ENCODE results near the gene CCDC47.
"Not testable (repeated sequence)": the region's sequence is repeated elsewhere in the genome, so short reads cannot be mapped to it uniquely, and the experiment has no call there.

The CCDC47 gene

GRCh38 chr17:63805591-63805990, 32.2 kb upstream of the CCDC47 start:
- POLR2A ChIA-PET, result interaction anchor here (1.2 to 1.4 kb wide), 2 partner anchors 9 to 21 kb away, joined by 3 to 5 read pairs; partner anchors contain the start of gene PSMC5
- TF ChIP-seq BHLHE40 (IDR thresholded peaks at IDR 0.05; ENCODE audit: borderline replicate concordance) (no peak), ELF4 (IDR thresholded peaks at IDR 0.05) (no peak), ZNF384 (IDR thresholded peaks at IDR 0.05) (no peak)
- CTCF ChIA-PET, result no interaction called here
- DNase-seq (ENCODE audit: extremely low spot score), result no peak

GRCh38 chr17:63804328-63804727, 30.9 kb upstream of the CCDC47 start:
- TF ChIP-seq L3MBTL2 (conservative IDR thresholded peaks at IDR 0.05) (no peak), ZNF384 (IDR thresholded peaks at IDR 0.05) (no peak), FOXM1 (IDR thresholded peaks at IDR 0.05; ENCODE audit: borderline replicate concordance) (no peak), SUZ12 (IDR thresholded peaks at IDR 0.05) (no peak), BHLHE40 (IDR thresholded peaks at IDR 0.05; ENCODE audit: borderline replicate concordance) (no peak), FOXA1 (IDR thresholded peaks at IDR 0.05) (no peak), LEF1 (IDR thresholded peaks at IDR 0.05; ENCODE audit: borderline replicate concordance) (no peak), HDGF (IDR thresholded peaks at IDR 0.05; ENCODE audit: borderline replicate concordance) (no peak), ELF4 (IDR thresholded peaks at IDR 0.05) (no peak)
- DNase-seq (ENCODE audit: extremely low spot score), result no peak
- CTCF ChIA-PET, result no interaction called here
- POLR2A ChIA-PET, result interaction anchor here (0.5 to 1.4 kb wide), 4 partner anchors 10 to 31 kb away, joined by 3 to 5 read pairs (median 4); partner anchors contain the start of genes CCDC47, DDX42 and PSMC5

GRCh38 chr17:63800783-63801182, 27.4 kb upstream of the CCDC47 start:
- no peak for DNase-seq (ENCODE audit: extremely low spot score)
- TF ChIP-seq L3MBTL2 (conservative IDR thresholded peaks at IDR 0.05) (no peak), ARNT (IDR thresholded peaks at IDR 0.05) (no peak), PKNOX1 (IDR thresholded peaks at IDR 0.05) (no peak), FOXA1 (IDR thresholded peaks at IDR 0.05) (no peak), SP1 (IDR thresholded peaks at IDR 0.05) (no peak), SUZ12 (IDR thresholded peaks at IDR 0.05) (no peak), NFRKB (IDR thresholded peaks at IDR 0.05) (no peak), FOXK2 (IDR thresholded peaks at IDR 0.05) (no peak), HDGF (IDR thresholded peaks at IDR 0.05; ENCODE audit: borderline replicate concordance) (no peak)
- ChIA-PET POLR2A (no interaction called here), CTCF (no interaction called here)

GRCh38 chr17:63798572-63799106, 25.2 kb upstream of the CCDC47 start:
- ChIA-PET POLR2A (no interaction called here), CTCF (no interaction called here)
- no peak for DNase-seq (ENCODE audit: extremely low spot score)
- no peak for TF ChIP-seq HDGF (IDR thresholded peaks at IDR 0.05; ENCODE audit: borderline replicate concordance)

GRCh38 chr17:63796375-63796774, 23.0 kb upstream of the CCDC47 start:
- ChIA-PET CTCF (interaction anchor here (0.6 kb wide), 1 partner anchor 155 kb away, joined by 3 read pairs; no protein-coding TSS in a partner anchor), POLR2A (interaction anchor here (1.0 kb wide), 1 partner anchor 22 kb away, joined by 6 read pairs; the partner anchor contains the start of genes CCDC47 and DDX42)
- not testable (repeated sequence) for DNase-seq (ENCODE audit: extremely low spot score)

GRCh38 chr17:63792055-63792729, 18.8 kb upstream of the CCDC47 start:
- POLR2A ChIA-PET, result interaction anchor here (0.6 to 1.0 kb wide), 2 partner anchors 12 to 19 kb away, joined by 4 read pairs; partner anchors contain the start of genes CCDC47 and DDX42
- no peak for DNase-seq (ENCODE audit: extremely low spot score)
- no peak for TF ChIP-seq NFRKB (IDR thresholded peaks at IDR 0.05)
- no peak for TF ChIP-seq FOXK2 (IDR thresholded peaks at IDR 0.05)
- no peak for TF ChIP-seq SP1 (IDR thresholded peaks at IDR 0.05)
- TF ChIP-seq PKNOX1 (IDR thresholded peaks at IDR 0.05), result no peak
- TF ChIP-seq HDGF (IDR thresholded peaks at IDR 0.05; ENCODE audit: borderline replicate concordance), result no peak
- TF ChIP-seq ARNT (IDR thresholded peaks at IDR 0.05), result no peak
- CTCF ChIA-PET, result no interaction called here

GRCh38 chr17:63790057-63790456, 16.7 kb upstream of the CCDC47 start:
- POLR2A ChIA-PET, result interaction anchor here (2.9 kb wide), 1 partner anchor 16 kb away, joined by 15 read pairs; the partner anchor contains the start of genes CCDC47 and DDX42
- no peak for TF ChIP-seq PKNOX1 (IDR thresholded peaks at IDR 0.05)
- no peak for TF ChIP-seq NFRKB (IDR thresholded peaks at IDR 0.05)
- TF ChIP-seq BHLHE40 (IDR thresholded peaks at IDR 0.05; ENCODE audit: borderline replicate concordance), result no peak
- TF ChIP-seq ELF4 (IDR thresholded peaks at IDR 0.05), result no peak
- no peak for TF ChIP-seq FOXK2 (IDR thresholded peaks at IDR 0.05)
- no peak for TF ChIP-seq LEF1 (IDR thresholded peaks at IDR 0.05; ENCODE audit: borderline replicate concordance)
- TF ChIP-seq L3MBTL2 (conservative IDR thresholded peaks at IDR 0.05), result no peak
- CTCF ChIA-PET, result interaction anchor here (0.6 kb wide), 1 partner anchor 1383 kb away, joined by 6 read pairs; no protein-coding TSS in a partner anchor
- DNase-seq (ENCODE audit: extremely low spot score), result no peak

Measured in HEK293T (cell line).